ENCODE measurements around the gene RHOT2.

The RHOT2 gene

DNA sequence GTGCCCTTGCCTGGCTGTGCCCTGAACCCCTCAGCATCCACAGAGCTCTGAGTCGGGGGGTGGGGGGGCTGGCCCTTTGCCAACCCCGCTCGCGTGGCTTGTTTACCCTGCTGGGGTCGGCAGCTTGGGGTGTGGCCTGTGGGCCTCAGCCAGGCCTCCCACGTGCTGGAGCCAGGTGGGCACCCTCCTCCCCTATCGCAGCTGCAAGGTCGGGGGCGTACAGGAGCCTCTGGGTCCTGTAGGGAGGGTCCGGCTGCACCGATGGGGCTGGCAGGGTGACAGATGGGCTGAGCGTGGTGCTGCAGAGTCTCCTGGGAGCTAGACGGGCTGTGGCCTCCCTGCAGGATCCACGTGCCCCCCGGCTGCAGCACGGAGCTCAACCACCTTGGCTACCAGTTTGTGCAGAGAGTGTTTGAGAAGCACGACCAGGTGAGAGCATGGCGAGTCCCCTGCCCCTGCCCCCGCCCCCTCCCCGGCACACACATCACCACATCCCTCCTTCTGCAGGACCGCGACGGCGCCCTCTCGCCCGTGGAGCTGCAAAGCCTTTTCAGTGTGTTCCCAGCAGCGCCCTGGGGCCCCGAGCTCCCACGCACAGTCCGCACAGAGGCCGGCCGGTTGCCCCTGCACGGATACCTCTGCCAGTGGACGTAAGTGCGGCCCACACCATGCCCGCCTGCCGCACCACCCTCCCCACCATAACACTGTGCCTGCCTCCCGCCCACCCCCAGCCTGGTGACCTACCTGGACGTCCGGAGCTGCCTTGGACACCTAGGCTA, 3.6 kb downstream of the RHOT2 start:
- DNase-seq: no peak

DNA sequence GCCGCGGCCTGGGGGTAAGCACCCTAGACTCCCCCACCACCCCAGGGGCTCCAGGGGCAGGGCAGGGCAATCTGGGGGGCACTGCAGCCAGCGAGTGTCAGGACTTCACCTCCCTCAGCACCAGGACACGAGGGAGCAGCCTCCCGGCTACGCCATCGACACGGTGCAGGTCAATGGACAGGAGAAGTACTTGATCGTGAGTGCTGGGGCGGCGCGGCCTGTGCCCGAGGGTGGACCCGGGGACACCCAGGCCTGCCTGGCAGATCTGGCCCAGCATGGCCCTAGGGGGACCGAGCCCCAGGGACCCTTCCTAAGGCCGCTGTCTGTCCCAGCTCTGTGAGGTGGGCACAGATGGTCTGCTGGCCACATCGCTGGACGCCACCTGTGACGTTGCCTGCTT, 4.4 kb downstream of the RHOT2 start:
- no peak for DNase-seq

DNA sequence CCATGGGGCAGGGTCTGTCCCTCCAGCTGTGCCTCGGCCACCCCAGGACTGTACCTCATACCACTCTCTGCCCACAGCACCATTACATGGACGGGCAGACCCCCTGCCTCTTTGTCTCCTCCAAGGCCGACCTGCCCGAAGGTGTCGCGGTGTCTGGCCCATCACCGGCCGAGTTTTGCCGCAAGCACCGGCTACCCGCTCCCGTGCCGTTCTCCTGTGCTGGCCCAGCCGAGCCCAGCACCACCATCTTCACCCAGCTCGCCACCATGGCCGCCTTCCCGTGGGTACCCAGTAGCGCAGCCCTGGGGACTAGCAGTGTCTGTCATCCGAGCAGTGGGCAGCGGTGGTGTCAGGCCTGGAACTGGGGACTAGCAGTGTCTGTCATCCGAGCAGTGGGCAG, 4.9 kb downstream of the RHOT2 start:
- no peak for DNase-seq

DNA sequence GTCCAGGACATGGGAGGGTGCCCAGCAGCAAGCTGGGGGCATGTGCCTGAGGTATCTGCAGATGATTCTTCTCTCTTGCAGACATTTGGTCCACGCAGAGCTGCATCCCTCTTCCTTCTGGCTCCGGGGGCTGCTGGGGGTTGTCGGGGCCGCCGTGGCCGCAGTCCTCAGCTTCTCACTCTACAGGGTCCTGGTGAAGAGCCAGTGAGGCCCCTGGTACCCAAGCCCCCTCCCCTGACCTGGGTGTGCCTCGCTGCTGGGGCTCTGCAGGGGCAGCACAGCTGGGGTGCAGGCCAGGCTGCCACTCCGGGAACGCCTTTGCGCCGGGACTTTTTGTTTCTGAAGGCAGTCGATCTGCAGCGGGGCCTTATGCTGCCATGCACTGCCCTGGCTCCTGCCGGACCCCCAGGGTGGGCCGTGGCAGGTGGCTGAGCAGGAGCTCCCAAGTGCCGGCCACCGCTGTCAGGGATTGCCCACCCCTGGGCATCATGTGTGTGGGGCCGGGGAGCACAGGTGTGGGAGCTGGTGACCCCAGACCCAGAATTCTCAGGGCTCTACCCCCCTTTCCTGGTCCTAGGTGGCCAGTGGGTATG, 5.6 kb downstream of the RHOT2 start:
- DNase-seq: no peak

DNA sequence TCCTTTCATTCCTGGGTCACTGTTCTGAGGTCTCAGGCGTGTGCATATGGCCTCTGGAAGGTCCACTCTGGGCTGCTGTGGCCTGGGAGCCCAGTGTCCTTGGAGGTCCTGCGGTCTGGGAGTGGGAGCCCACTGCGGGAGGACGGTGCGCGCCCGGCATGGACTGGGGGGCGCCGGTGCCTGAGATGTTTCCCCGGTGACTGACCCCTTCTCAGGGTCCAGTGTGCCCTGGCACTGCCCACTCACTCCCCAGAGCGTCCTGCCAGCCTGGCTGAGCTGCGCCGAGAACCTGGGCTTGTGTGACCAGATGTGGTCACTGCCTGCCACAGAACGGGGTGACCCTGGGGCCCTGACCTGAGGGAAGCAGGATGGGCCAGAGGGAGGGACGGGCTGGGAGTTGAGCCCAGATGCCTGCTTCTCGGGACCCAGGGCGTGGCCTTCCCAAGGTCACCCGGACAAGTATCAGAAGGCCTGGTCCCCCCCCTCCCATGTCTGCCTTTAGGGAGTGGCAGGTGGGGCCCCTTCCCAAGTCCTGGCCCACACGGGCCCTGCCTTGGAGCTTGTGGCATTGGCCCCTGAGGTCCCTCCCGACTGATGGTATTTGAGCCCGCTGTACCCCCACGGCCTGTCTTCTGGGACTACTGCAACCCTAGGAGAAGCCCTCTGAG, 6.4 kb downstream of the RHOT2 start:
- DNase-seq: no peak

DNA sequence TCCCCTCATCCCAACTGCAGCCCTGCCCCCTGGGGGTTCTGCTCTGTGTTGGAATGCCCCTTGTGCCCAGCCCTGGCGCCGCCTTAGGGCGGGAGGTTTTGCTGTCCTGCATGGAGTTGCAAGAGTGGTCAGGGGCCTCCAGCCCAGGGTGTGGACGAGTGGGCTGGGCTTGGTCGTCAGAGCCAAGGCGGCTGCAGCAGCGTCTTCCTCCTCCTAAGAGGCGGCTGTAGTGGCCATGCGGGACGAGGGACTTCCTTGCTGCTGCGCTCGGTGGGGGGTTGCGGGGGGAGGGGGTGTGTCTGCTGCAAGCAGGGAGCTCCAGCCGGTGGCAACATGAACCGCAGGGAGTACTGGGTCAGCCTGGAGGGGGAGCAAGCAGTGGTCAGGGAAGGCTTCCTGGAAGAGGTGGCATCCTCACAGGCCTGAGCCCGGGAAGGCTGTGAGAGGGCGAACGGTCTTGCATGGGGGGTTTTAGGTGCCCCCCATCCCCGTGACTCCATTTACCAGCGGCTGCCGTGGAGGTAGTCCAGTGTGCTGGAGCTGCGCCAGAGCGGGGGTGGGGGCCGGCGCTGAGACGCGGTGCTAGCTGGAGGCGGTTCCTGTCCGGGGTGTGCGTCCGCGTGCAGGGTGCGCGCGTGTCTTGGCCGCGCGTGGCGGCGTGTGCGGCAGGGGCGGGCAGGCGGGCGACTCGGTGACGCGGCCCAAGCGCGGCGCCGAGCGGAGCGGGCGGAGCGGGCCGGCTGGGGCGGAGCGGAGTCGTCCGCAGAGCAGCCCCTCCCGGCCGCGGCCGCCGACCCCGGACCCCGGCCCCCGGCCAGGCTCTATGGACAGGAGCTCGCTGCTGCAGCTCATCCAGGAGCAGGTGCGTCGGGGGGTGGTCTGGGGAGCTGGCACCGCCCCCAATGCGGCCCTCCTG, 7.3 kb downstream of the RHOT2 start, which contains the start of gene RHBDL1:
RHBDL1 (plus strand) TSS at position 704 of the 916 bp plus-strand sequence; CDS start at position 824, 120 bp downstream.
- peak; percentile 67 for DNase-seq

DNA sequence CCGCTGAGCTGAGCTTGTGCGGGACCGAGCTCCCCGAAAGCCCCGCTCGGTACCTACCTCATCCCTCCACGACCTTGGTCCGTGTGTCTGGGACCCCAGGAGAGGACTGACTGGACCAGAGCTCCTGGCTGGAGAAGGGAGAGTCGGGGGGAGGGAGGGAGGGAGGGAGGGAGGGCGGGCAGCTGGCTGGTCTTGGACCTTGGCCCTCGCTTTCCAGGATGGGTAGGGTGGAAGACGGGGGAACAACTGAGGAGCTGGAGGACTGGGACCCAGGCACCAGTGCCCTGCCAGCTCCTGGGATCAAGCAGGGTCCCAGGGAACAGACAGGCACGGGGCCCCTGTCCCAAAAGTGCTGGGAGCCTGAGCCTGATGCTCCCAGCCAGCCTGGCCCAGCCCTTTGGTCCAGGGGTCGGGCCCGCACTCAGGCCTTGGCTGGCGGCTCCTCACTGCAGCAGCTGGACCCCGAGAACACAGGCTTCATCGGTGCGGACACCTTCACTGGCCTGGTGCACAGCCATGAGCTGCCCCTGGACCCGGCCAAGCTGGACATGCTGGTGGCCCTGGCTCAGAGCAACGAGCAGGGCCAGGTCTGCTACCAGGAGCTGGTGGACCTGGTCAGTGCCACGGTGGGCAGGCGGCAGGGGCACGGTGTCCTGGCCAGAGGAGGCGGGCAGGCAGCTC, 8.1 kb downstream of the RHOT2 start:
- DNase-seq: no peak

DNA sequence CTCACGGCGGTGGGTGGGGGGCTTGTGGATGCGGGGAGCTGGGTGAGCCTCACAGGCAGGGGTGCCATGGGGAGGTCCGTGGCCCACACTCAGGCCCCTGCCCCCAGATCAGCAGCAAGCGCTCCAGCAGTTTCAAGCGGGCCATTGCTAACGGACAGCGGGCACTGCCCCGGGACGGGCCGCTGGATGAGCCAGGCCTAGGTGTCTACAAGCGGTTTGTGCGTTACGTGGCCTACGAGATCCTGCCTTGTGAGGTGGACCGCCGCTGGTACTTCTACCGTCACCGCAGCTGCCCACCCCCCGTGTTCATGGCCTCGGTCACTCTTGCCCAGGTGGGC, 8.6 kb downstream of the RHOT2 start:
- no peak for DNase-seq

DNA sequence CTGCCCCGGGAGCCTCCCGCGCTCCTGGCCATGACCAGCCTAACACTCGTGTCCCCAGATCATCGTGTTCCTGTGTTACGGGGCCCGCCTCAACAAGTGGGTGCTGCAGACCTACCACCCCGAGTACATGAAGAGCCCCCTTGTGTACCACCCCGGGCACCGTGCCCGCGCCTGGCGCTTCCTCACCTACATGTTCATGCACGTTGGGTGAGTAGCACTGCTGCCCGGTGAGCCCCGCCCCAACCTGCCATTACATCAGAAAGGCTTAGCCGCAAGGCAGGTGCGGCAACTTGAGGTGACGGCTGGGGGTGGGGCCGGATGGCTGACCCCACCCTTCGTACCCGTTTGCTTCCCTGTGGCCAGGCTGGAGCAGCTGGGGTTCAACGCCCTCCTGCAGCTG, 9.0 kb downstream of the RHOT2 start:
- no peak for DNase-seq

DNA sequence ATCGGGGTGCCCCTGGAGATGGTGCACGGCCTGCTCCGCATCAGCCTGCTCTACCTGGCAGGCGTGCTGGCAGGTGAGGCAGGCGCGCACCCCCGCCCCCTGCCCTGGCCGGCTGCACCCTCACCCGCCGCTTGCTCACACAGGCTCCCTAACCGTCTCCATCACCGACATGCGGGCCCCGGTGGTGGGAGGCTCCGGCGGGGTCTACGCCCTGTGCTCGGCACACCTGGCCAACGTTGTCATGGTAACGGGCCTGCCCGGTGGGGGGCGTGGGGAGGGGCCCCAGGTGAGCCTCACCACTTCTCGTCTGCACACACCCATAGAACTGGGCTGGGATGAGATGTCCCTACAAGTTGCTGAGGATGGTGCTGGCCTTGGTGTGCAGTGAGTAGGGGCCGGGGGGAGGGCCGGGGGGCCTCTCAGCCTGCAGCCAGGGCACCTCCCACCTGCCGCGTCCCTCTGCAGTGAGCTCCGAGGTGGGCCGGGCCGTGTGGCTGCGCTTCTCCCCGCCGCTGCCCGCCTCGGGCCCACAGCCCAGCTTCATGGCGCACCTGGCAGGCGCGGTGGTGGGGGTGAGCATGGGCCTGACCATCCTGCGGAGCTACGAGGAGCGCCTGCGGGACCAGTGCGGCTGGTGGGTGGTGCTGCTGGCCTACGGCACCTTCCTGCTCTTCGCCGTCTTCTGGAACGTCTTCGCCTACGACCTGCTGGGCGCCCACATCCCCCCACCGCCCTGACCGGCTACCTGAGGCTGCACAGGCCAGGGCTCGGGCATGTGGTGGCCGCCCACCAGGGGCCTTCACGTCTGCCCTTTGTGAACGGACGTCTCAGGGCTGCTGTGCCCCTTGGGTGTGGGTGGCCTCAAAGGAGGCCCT, 9.6 kb downstream of the RHOT2 start:
- no peak for DNase-seq

DNA sequence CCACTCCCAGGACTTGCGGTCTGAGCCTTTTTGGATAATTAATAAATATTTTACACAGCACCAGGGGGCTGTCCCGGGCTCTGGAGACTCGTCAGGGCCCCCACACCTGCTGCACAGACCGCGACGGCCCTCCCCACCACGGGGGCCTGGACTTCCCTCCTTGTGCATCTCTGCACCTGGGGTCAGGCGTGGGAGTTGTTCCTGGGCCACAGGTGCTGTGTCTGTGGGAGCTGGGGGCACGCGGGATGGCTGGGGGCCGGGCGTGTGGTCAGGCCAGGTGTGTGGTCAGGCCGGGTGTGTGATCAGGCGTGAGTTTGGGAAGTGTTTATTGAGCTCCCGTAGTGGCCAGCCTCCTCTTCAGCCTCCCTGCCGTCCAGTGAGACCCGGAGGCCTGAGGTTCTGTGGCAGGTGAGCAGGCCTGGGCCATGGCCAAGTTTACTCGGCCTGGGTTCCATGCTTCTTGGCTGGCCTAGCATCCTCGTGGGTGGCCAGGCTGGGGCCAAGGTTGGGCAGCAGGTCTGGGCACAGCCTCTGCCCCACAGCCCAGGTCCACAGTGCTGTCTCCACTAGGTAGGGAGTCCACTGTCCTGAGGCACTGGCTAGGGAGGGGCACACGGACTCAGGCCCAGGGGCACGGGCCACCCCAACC, 10.4 kb downstream of the RHOT2 start:
- DNase-seq: no peak

DNA sequence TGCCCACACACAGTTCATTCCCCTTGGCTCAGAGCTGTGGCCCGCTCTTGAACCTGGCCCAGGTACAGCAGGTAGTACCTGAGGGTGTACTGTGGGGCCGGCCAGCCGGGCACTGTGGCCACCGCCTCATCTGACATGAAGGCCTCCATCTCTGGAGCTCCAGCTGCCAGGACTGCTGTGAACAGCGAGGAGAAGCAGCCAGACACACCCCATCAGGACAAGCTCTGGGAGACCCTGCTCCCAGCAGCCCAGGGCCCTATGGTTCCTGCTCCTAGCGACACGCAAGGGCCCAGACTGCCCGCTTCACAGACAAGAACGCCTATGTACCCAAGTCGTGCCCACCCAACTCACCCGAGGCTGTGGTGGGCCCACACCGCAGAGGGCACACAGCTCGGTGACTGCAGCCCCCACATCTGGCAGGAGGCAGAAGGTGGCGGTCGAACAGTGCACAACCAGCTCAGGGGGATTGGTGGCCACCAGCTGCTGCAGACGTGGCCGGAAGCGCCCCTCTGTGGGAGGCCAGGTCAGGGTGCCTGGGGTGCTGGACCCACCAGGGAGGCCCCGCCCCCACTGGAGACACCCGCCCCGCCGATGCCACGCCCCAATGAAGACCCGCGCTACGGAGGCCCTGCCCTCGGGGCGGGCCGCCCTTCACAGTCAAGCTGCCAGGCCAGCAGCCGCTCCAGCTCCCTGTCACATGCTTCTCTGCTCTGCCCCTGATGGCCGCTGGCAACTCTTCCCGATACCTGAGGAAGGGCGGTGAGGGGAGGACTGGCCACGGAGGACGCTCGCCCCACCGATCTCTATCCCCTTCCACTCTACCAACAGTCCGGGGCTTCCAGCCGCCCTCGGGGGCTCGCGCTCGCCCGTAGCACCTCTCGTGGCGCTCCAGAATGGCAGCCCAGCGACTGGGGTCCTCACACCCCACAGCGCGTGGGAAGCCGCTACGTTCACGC, 11.2 kb downstream of the RHOT2 start:
- DNase-seq: no peak

DNA sequence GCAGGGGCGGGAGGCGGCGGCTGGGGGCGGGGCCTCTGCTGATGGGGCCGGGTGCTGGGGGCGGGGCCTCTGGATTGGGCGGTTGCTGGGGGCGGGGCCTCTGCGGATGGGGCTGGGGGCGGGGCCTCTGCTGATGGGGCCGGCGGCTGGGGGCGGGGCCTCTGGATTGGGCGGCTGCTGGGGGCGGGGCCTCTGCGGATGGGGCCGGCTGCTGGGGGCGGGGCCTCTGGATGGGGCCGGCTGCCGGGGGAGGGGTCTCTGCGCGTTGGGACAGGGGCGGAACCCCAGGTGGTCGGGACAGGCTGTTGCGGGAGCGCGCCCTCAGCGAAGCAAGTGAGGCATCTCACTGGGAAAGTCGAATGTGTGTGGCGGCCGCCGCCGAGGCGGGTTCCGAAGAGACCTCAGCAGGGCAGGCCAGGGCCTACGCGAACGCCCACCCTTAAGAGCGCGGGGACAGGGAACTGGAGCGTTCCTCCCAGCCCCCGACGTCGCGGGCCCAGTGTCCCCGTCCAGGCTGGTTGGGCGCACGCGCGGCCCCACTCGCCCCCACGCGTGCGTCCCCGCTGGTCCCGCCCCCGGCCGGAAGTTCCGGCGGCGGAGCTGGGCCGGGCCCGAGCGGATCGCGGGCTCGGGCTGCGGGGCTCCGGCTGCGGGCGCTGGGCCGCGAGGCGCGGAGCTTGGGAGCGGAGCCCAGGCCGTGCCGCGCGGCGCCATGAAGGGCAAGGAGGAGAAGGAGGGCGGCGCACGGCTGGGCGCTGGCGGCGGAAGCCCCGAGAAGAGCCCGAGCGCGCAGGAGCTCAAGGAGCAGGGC, 12.1 kb downstream of the RHOT2 start, which contains the start of gene STUB1:
STUB1 (plus strand) TSS at position 597 of the 811 bp plus-strand sequence; CDS start at position 713, 116 bp downstream.
- peak; percentile 94 for DNase-seq

DNA sequence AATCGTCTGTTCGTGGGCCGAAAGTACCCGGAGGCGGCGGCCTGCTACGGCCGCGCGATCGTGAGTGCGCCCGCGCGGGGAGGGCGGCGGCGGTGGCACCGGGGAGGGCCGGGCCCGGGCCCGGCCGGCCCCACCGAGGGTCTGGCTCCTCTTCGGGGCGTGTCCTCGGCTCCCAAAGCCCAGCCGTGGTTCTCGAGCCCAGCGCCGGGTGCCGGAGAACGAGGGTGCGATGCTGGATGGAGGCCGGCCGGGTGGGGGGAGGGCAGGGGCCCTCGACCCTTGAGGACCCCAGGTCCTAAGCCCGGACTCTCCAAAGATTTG, 12.7 kb downstream of the RHOT2 start:
- DNase-seq: no peak

DNA sequence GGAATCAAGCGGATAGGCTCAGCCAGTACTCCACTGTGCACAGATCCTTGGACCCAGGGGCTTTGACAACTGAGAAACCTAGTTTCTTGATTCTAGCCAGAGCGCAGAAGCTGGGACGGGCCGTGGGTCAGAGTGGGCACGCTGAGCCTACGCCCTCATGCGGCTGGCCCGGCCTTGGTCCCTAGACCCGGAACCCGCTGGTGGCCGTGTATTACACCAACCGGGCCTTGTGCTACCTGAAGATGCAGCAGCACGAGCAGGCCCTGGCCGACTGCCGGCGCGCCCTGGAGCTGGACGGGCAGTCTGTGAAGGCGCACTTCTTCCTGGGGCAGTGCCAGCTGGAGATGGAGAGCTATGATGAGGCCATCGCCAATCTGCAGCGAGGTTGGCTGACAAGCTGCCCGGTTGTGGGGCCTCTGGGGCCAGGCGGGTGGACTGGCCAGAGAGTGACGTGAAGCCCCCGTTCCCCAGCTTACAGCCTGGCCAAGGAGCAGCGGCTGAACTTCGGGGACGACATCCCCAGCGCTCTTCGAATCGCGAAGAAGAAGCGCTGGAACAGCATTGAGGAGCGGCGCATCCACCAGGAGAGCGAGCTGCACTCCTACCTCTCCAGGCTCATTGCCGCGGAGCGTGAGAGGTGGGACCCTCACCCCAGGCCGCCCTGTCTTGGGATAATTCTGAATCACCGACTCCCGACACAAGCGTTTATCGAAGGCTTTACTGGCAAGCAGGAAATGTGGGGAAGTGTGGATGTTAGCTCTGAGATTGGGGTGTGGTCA, 13.2 kb downstream of the RHOT2 start:
- peak; percentile 70 for DNase-seq

DNA sequence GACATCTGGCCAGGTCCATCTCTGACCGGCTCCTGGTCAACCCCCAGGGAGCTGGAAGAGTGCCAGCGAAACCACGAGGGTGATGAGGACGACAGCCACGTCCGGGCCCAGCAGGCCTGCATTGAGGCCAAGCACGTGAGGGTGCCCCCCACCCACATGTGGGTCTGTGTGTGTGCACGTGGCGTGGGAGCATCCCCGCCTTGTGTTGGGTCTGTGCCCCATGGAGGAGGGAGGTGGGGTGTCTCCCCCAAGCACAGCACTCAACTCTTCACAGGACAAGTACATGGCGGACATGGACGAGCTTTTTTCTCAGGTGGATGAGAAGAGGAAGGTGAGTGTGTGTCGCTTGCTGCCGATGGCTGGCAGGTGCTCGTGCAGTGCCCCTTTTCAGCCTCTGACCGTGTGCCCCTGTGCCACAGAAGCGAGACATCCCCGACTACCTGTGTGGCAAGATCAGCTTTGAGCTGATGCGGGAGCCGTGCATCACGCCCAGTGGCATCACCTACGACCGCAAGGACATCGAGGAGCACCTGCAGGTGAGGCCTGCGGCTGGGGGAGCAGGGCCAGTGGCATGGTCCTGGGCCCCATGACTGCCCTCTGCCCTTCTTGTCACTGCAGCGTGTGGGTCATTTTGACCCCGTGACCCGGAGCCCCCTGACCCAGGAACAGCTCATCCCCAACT, 14.0 kb downstream of the RHOT2 start:
- DNase-seq: no peak
